ENCODE measurements around the gene IGFBPL1. TPM values are rescaled to one million over a fixed set of nuclear protein-coding genes. Genes with fewer than 3 reads are reported as not detected.

Gene IGFBPL1
- total RNA-seq, result 13.3 and 48.3 TPM in 2 replicates

GRCh38 chr9:38423973-38424843 is at the start of gene IGFBPL1:
IGFBPL1 (minus strand) TSS chr9:38424454; CDS start chr9:38424424, 30 bp downstream.

GRCh38 chr9:38392235-38393127 is 31.8 kb downstream of the IGFBPL1 start, which contains the start of gene ALDH1B1:
ALDH1B1 (plus strand) TSS chr9:38392702; CDS start chr9:38395749, 3,047 bp downstream.

Other genes with a start within 250 kb of the IGFBPL1 start
- gene ALDH1B1, start 31.8 kb downstream of the IGFBPL1 start, total RNA-seq, result 11.0 and 25.7 TPM in 2 replicates
- under 0.01 TPM in 1 of 2 replicates, not detected in the other for gene ANKRD18A, start 196.1 kb upstream of the IGFBPL1 start, total RNA-seq

Data from placental epithelial cell (primary cell).